Esophagus squamous epithelium (tissue), 5 donors: ENCODE data around the gene ICAM1. TPM values are rescaled to one million over a fixed set of nuclear protein-coding genes. Genes with fewer than 3 reads are reported as not detected.

ENCODE experiments used
- DNase-seq: peaks from one replicate; lab custom pipeline; 2025; lab: John Stamatoyannopoulos, UW
- H3K27ac ChIP-seq, 4 donors: fragments of 200-600 bp; sonication (generic); one replicate each; pipeline ENCODE4 v1.5.1; 2016 to 2019; ENCODE audit warnings: mild to moderate bottlenecking in 1 of 4
- H3K27me3 ChIP-seq, 4 donors: fragments of 200-600 bp; sonication (generic); 1 replicate in 3 of 4; 2 replicates in 1 of 4; pipeline versions ENCODE4 v1.5.1 to v1.6.0; 2017 to 2021; ENCODE audit warnings: antibody characterized with exemption in 1 of 4
- H3K36me3 ChIP-seq, 3 donors: fragments of 200-600 bp; sonication (generic); one replicate each; pipeline ENCODE4 v1.5.1; 2016 to 2019
- H3K4me1 ChIP-seq, 3 donors: fragments of 200-600 bp; sonication (generic); one replicate each; pipeline ENCODE4 v1.5.1; 2017 to 2019
- H3K4me3 ChIP-seq, 4 donors: fragments of 200-600 bp; sonication (generic); 1 replicate in 3 of 4; 2 replicates in 1 of 4; pipeline ENCODE4 v1.5.1; 2016 to 2019; ENCODE audit warnings: mild to moderate bottlenecking in 2 of 4, moderate library complexity in 1 of 4
- H3K9me3 ChIP-seq, 3 donors: fragments of 200-600 bp; sonication (generic); one replicate each; pipeline ENCODE4 v1.5.1; 2016 to 2019
- POLR2A ChIP-seq, 4 donors: fragments of 450-650 bp; IDR thresholded peaks; one replicate each; pipeline ENCODE4 v1.6.1; 2017; ENCODE audit warnings: antibody characterized with exemption in 4 of 4, mild to moderate bottlenecking in 4 of 4, moderate library complexity in 3 of 4
- WGBS, 2 donors: methylation state at CpG; one replicate each; pipeline ENCODE4 v1.1.5; 2018; 5-methylcytosine and 5-hydroxymethylcytosine counted together
- intact Hi-C: fragments of 100-400 bp; cut with DNase I; formaldehyde crosslinking; loops from one replicate; pipeline ENCODE4 v1.15.0; 2022
- total RNA-seq, 4 donors: library from RNA; depleted of rRNA; stranded (reverse); fragments of >200 nt; gene quantifications; one replicate each; pipeline ENCODE4 v1.1.0, GENCODE V29; 2016
- TF ChIP-seq, protein P1 (sequence below), 6 experiments: fragments of 450-650 bp in 4 of 6; fragments of 200-600 bp in 2 of 6; sonication (generic) in 2 of 6; IDR thresholded peaks; one replicate each; pipeline ENCODE4 v1.5.1; 2016 to 2019; ENCODE audit warnings: antibody characterized with exemption in 6 of 6, mild to moderate bottlenecking in 4 of 6, moderate library complexity in 4 of 6
- donor health status: DM: yes; HTN: yes; CAD: no.

ICAM1 gene
- total RNA-seq, 4 donors from 2014 or later: 5.4 to 26.4 (median 7.7) TPM

DNA sequence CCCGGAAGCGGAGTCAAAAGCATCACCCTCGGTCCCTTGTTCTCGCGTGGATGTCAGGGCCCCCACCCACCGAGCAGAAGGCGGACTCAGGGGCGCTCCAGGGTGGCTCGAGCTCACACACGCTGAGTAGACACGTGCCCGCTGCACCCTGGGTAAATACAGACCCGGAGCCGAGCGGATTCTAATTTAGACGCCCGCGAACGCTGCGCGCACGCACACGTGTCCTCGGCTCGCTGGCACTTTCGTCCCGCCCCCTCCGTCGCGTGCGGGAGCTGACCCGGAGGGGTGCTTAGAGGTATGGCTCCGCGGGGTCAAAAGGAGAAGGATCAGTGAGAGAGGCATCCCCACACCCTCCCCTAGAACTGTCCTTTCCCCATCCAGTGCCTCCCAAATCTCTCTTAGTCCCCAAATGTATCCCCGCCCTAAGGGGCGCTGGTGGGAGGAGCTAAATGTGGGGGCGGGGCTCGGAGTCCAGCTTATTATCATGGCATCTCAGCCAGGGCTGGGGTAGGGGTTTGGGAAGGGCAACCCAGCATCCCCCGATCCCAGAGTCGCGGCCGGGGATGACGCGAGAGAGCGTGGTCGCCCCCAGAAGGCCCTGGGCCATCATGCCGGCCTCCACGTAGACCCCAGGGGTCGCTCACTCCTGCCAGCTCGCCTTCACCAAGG lies 18.4 kb downstream of the ICAM1 start:
- DNase-seq: no peak
- H3K4me1 ChIP-seq: peaks cover 62 to 94% (median 65%) of the 10 kb centered on the region in 3 donors
- peaks cover 0 to 17% (median 6%) of the 10 kb centered on the region in 3 donors for H3K36me3 ChIP-seq
- no peaks in the 10 kb centered on the region for H3K9me3 ChIP-seq
- TF ChIP-seq POLR2A (IDR thresholded peaks at IDR 0.05): no peak
- TF ChIP-seq, protein P1, sequence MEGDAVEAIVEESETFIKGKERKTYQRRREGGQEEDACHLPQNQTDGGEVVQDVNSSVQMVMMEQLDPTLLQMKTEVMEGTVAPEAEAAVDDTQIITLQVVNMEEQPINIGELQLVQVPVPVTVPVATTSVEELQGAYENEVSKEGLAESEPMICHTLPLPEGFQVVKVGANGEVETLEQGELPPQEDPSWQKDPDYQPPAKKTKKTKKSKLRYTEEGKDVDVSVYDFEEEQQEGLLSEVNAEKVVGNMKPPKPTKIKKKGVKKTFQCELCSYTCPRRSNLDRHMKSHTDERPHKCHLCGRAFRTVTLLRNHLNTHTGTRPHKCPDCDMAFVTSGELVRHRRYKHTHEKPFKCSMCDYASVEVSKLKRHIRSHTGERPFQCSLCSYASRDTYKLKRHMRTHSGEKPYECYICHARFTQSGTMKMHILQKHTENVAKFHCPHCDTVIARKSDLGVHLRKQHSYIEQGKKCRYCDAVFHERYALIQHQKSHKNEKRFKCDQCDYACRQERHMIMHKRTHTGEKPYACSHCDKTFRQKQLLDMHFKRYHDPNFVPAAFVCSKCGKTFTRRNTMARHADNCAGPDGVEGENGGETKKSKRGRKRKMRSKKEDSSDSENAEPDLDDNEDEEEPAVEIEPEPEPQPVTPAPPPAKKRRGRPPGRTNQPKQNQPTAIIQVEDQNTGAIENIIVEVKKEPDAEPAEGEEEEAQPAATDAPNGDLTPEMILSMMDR (IDR thresholded peaks at IDR 0.05): no peak
- peak overlapping the region in 1 of 4 donors; percentile 41 for H3K27ac ChIP-seq
- peak overlapping the region; percentile 20 to 66 (median 41) for H3K4me3 ChIP-seq
- intact Hi-C loops: no loop called here
- peaks cover 15 to 77% (median 31%) of the 10 kb centered on the region in 4 donors for H3K27me3 ChIP-seq
- WGBS, 2 donors: 1 to 2% methylated on average over 11 to 20 of the region's 50 CpGs

- Histone ChIP-seq H3K36me3 (peaks cover 0 to 11% (median under 1%) of the 10 kb centered on the region in 3 donors), H3K27ac (peak within 1 kb of the TSS in 2 of 4 donors; percentile 41 to 52), H3K4me3 (peak within 1 kb of the TSS; percentile 20 to 66 (median 41)), H3K4me1 (peaks cover 62 to 100% (median 65%) of the 10 kb centered on the region in 3 donors), H3K9me3 (no peaks in the 10 kb centered on the region), H3K27me3 (peaks cover 19 to 82% (median 36%) of the 10 kb centered on the region in 4 donors)
- WGBS, 2 donors: 0 to 1% methylated on average over 8 to 12 of the region's 45 CpGs
- TF ChIP-seq, protein P1 (IDR thresholded peaks at IDR 0.05): no peak
- no peak for TF ChIP-seq POLR2A (IDR thresholded peaks at IDR 0.05)
- intact Hi-C loops: no loop called here
- DNase-seq: no peak
Measured at GRCh38 chr19:10289836-10290356, 19.0 kb downstream of the ICAM1 start, which contains the start of gene ICAM5. ICAM5 (plus strand) TSS chr19:10289952; CDS start chr19:10290044, 92 bp downstream.

GRCh38 chr19:10290357-10290875 lies 19.5 kb downstream of the ICAM1 start:
- H3K27me3 ChIP-seq: peaks cover 24 to 87% (median 39%) of the 10 kb centered on the region in 4 donors
- intact Hi-C loops: no loop called here
- WGBS, 2 donors: 1 to 3% methylated on average over 30 of the region's 30 CpGs

GRCh38 chr19:10290876-10291553 lies 20.1 kb downstream of the ICAM1 start:
- DNase-seq: no peak
- Histone ChIP-seq H3K4me1 (peaks cover 69 to 100% (median 70%) of the 10 kb centered on the region in 3 donors), H3K27ac (peak overlapping the region in 2 of 4 donors; percentile 36 to 52), H3K36me3 (no peaks in the 10 kb centered on the region), H3K27me3 (peaks cover 27 to 93% (median 41%) of the 10 kb centered on the region in 4 donors), H3K9me3 (no peaks in the 10 kb centered on the region), H3K4me3 (peak overlapping the region; percentile 18 to 66 (median 41))
- TF ChIP-seq, protein P1 (IDR thresholded peaks at IDR 0.05): no peak
- peak in 1 of 4 donors; percentile 46 for TF ChIP-seq POLR2A (IDR thresholded peaks at IDR 0.05)
- intact Hi-C loops: no loop called here
- 0 to 2% methylated on average over 6 of the region's 57 CpGs for WGBS, 2 donors

More at GRCh38 chr19:10290357-10290875, 19.5 kb downstream of the ICAM1 start:
- H3K27ac ChIP-seq: peak overlapping the region in 1 of 4 donors; percentile 52
- peaks cover 66 to 100% (median 70%) of the 10 kb centered on the region in 3 donors for H3K4me1 ChIP-seq
- TF ChIP-seq POLR2A (IDR thresholded peaks at IDR 0.05): no peak
- TF ChIP-seq, protein P1 (IDR thresholded peaks at IDR 0.05): no peak
- H3K4me3 ChIP-seq: peak overlapping the region; percentile 20 to 66 (median 41)
- peaks cover 0 to 6% (median 0%) of the 10 kb centered on the region in 3 donors for H3K36me3 ChIP-seq
- DNase-seq: no peak
- H3K9me3 ChIP-seq: no peaks in the 10 kb centered on the region
